ENCODE measurements around the gene C16orf87.

Gene C16orf87

DNA sequence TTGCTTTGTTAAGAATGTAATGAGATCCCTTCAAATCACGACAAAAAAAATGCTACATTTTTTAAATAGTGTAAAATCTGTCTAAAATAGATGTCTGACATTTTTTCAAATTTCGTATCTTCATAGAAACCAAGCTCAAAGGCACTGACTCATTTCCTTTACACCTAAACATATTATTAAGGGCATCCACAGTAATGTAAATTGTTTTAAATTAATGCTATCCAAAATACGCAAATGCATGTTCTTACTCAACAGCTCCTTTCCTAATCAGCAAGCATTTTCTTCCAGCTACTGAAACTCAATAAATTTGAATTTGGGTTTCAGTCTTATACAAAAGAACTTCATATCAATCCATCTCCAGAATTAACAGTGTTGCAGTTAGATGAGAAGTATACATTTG, 4.3 kb downstream of the C16orf87 start:
- DNase-seq (ENCODE audit: extremely low read depth, low read depth), result no peak
- no peak for TF ChIP-seq CTCF (IDR thresholded peaks at IDR 0.05; ENCODE audit: low read depth, low read length)

DNA sequence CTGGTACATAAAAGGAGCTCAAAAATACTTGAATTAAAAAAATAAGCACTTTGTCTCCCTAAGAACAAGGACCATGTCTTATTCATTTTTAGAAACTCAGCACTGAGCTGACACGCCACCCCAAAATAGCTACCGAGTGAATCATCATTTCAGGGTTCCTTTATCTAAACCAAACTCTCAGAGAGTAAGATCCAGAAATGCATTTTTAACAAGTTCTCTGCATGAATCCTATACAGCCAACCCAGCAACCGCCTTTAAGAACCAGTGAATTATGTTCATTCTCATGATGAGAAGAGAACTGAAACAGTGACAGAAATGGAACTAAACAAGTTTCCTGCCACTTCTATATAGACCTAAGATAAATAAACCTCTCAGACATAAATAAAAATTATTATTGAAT, 8.7 kb downstream of the C16orf87 start:
- no peak for TF ChIP-seq CTCF (IDR thresholded peaks at IDR 0.05; ENCODE audit: low read depth, low read length)
- no peak for DNase-seq (ENCODE audit: extremely low read depth, low read depth)

- no peak for DNase-seq (ENCODE audit: extremely low read depth, low read depth)
- no peak for TF ChIP-seq CTCF (IDR thresholded peaks at IDR 0.05; ENCODE audit: low read depth, low read length)
Measured at GRCh38 chr16:46817961-46818360, 13.0 kb downstream of the C16orf87 start.

GRCh38 chr16:46814790-46815189, 16.2 kb downstream of the C16orf87 start:
- TF ChIP-seq CTCF (IDR thresholded peaks at IDR 0.05; ENCODE audit: low read depth, low read length), result no peak
- DNase-seq (ENCODE audit: extremely low read depth, low read depth), result no peak

GRCh38 chr16:46813611-46814010, 17.4 kb downstream of the C16orf87 start:
- DNase-seq (ENCODE audit: extremely low read depth, low read depth), result no peak
- TF ChIP-seq CTCF (IDR thresholded peaks at IDR 0.05; ENCODE audit: low read depth, low read length), result no peak

- TF ChIP-seq CTCF (IDR thresholded peaks at IDR 0.05; ENCODE audit: low read depth, low read length), result no peak
- DNase-seq (ENCODE audit: extremely low read depth, low read depth), result no peak
Measured at GRCh38 chr16:46812781-46813540, 18.0 kb downstream of the C16orf87 start.

- TF ChIP-seq CTCF (IDR thresholded peaks at IDR 0.05; ENCODE audit: low read depth, low read length), result no peak
- DNase-seq (ENCODE audit: extremely low read depth, low read depth), result no peak
Measured at GRCh38 chr16:46811682-46812081, 19.3 kb downstream of the C16orf87 start.
